Daoy (cell line): ENCODE measurements around the gene CCDC8. TPM values are rescaled to one million over a fixed set of nuclear protein-coding genes. Genes with fewer than 3 reads are reported as not detected.
"Not testable (repeated sequence)": the region's sequence is repeated elsewhere in the genome, so short reads cannot be mapped to it uniquely, and the experiment has no call there.

ENCODE experiments used
- DNase-seq: peaks from one replicate; pipeline ENCODE4 v3.0.0-alpha.2; 2015; ENCODE audit warnings: low read depth
- total RNA-seq: library from RNA; depleted of rRNA; stranded (reverse); fragments of >200 nt; shearing (Covaris generic); gene quantifications from 2 replicates; pipeline ENCODE4 v1.2.3, GENCODE V29; 2014

Gene CCDC8
- total RNA-seq, 1 experiment from 2014 or later: 9.2 TPM

DNA sequence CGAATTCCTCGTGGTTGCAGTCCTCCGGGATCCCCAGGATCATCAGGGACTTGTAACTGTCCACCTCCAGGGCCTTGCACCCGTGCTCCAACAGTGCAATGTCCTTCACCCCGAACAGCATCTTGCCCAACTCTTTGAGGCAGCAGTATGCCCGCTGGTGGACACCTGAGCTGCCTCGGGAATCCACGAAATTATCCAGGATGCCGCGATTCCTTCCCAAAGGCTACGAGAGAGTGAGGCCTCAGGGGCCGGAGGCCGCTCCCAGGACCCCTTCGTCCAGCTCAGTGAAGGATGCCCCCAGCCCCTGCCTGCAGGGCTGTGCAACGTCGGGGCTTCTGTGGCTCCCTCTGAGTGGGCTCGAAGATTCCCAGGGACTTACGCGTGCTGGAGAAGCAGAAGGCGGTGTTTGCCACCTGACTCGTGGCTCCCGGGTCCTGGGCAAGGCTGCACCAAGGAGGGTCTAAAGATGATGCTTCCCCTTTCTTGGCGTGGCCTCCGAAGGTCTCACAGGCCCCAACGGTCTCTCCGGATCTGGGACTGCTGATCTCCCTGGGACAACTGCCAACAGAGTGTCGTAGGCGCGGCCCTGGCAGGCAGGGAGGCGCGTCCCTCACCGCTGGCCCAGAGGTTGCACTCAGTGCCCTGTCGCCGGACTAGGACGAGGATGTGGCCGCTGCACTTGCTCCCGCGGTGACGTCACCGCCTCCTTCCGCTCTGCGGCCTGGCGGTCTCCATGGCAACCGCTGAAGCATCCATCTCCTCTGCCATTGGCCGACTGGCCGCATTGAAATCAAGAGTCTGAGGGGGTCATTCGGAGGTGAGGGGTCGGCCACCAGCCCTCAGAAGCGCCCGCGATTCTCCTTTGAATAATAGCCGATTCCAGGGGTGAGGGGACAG lies 15.1 kb upstream of the CCDC8 start, which contains the start of gene PNMA8C:
Gene PNMA8C (minus strand): TSS at position 698 of the 897 bp plus-strand sequence. CDS start 577 bp downstream, at position 121.
- DNase-seq: peak; percentile 76

DNA sequence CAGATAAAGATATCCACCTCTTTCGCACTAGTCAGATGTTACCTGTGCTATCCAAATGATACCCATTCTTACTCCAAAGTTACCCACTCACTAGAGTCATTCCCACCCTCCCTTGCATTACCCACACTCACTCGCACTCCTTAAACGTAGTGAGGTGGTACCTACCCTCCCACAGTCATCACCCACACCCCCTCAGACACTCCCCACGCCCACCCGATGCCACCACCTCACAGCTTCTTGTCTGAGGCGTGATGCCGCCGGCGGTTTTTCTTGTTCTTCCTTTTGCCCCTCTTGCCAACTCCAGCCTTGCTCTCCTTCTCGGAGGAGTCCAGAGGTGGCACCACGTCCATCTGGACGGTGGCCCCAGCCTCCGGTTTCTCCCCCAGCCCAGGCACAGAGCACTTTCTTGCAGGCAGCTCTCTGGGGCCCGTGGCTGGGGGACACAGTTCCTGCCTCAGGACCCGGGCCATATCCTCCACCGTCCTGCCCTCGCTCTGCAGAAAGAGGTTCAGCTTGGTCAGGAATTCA lies 14.2 kb upstream of the CCDC8 start:
- no peak for DNase-seq

DNA sequence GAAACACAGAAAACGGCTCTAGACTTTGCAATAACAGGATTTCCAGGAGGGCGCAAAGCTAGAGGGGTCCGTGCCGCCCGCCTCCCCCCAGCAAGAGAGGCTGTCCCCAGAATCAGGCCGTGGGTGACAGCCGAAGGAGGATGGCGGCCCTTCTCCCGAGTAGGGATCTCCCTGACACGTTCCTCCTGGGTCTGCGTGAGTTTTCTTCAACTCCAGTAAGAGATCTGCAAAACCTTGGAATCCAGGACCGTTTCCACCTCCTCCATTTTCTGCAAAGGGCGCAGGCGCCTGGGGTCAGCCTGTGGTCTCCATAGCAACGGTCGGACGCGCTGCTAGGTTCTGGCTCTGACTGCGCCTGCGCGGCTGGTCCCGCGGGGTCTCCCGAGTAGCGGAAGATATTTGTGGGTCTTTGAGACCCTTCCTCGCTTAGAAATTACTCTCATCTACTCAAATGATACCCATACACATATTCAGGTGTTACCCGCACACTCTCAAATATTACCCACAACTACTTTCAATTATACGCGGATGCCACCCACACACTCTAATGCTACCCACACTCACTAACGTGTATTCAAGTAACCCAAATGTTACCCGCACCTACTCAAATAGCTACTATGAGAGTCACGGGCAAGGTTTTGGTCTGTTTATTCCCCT lies 13.3 kb upstream of the CCDC8 start:
- peak; percentile 77 for DNase-seq

DNA sequence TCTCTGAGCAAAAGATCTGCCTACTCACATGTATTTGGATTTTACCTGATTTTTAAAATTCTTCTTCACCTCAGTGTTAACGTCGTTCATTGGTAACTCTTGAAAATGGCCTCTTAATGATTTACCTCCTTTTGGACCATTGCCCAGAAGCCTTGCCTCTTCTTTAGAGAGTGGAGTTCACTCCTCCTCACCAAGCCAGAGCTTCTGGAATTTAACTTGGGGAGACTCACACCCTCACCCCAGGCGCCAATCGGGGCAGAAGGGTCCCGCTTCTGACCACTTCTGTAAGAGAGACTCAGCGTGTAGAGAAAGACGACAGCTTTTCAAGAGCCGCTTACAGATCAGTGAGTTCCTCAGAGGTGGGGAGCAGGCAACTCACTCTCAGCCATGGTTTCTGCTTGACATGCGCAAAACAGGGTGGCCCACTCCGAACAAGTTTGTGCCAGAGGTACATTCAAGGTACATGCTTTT lies 12.7 kb upstream of the CCDC8 start:
- DNase-seq: no peak

DNA sequence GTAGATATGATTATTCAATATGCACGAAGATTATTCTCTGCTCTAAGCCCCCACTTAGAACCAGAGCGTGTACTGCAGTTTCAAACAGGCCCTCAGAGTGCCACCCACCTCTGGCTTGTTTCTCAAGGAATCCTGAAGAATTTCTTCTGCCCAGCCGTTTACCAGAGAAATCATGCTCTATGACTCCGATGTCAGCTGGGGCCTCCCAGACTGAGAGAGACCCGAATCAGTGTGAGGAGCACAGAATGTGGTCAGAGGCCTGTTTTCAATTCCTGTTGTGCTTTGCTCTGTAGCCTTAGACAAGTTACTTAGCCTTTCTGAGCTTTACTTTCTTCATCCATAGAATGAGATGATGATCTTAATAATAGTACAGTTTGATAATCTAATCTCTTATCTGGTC lies 9.8 kb upstream of the CCDC8 start:
- no peak for DNase-seq

DNA sequence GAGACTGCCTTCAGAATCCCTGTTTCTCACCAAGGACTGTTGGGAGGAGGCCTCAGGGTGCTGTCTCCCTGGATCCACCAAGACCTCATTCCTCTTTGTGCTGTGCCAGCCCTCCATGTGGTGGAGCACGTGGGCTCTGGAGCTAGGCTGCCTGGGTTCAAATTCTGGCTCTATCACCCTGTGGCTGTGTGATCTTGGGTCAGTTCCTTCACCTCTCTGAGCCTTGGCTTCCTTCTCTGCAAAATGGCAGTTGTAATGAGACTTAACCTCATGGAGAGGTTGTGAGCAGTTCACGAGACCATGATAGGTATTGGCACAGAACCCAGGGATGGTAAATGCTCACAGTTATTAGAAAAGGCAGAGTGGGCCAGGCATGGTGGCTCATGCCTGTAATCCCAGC lies 9.0 kb upstream of the CCDC8 start:
- DNase-seq: no peak

DNA sequence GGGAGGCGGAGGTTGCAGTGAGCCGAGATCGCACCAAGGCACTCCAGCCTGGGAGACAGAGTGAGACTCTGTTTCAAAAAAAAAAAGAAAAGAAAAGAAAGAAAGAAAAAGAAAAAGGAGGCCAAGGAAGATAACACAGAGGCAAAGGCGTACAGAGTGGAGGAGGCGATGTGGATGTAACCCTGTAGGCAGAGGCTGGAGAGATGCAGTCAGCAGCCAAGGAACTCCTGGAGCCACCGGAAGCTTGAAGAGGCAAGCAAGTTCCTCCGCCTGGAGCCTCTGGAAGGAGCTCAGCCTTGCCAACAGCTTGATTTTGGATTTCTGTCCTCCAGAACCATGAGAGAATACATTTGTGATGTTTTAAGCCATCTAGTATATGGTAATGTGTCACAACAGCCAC lies 6.7 kb upstream of the CCDC8 start:
- DNase-seq: no peak

DNA sequence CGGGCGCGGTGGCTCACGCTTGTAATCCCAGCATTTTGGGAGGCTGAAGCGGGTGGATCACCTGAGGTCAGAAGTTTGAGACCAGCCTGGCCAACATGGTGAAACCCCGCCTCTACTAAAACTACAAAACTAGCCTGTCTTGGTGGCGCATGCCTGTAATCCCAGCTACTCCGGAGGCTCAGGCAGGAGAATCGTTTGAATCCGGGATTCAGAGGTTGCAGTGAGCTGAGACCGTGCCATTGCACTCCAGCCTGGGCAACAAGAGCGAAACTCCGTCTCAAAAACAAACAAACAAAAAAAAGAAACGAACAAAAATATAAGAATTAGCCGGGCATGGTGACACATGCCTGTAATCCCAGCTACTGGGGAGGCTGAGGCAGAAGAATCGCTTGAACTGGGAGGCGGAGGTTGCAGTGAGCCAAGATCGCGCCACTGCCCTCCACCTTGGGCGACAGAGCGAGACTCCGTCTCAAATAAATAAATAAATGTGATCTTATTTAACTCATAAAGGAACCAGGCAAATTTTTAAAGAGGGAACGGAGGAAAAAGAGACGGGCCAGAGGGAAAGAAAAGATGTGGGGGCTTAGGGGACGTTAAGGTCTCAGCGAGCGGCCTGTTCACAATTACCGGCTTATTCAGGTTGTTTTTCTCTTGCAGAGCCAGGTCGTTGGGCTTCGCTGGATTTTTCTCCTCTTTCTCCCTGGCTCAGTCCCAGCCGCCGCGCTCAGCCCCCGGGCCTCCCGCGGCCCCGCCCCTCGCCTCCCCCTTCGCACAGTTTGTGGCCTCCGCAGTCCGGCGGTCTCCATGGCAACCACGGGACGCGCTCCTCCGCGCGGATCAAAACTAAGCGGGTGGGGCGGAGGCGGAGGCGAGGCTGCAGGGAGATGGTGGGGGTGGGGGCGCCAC lies 2.7 kb upstream of the CCDC8 start:
- DNase-seq: peak; percentile 88

DNA sequence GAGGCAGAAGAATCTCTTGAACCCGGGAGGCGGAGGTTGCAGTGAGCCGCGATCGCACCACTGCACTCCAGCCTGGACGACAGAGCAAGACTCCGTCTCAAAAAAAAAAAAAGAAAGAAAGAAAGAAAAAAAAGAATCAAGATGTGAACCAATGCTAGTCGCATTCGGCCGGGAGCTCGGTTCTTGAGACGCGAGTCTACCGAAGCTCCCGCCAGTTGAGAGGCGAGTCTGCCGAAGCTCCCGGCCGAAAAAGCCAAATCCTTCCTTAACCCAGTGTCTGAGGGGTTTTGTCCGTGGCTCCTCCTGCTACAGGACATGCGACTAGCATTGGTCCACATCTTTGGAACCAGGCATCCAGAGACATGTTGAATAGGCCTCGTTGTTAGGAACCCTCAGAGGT lies 1.5 kb upstream of the CCDC8 start:
- not testable (repeated sequence) for DNase-seq

DNA sequence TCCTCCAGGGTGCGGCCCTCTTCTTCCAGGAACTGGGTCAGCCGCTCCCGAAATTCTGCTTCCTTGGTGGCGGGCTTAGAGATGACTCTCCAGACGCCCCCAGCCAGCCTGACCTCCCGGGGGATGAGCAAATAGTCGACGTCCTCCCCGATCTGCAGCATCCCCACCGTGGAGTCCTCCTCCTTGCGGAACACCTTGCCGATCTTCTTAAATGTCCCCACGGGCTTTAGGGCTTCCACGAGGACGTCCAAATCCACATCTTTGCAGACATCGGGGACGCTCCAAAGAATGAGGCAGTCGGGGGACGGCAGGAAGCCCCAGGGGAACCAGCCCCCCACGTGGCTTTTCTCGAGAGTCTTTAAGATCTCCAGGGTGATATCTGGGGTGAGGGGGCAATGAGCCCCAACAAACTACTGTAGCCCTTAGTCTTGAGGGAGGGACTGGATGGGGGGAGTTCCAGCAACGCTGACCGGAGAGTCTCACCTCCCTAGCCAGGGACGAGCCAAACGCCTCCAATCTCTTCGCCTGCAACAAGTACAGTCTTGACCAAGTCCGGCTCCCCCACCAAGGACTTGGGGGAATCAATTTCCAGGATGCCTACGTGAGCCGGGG lies 608 bp downstream of the CCDC8 start:
- no peak for DNase-seq

DNA sequence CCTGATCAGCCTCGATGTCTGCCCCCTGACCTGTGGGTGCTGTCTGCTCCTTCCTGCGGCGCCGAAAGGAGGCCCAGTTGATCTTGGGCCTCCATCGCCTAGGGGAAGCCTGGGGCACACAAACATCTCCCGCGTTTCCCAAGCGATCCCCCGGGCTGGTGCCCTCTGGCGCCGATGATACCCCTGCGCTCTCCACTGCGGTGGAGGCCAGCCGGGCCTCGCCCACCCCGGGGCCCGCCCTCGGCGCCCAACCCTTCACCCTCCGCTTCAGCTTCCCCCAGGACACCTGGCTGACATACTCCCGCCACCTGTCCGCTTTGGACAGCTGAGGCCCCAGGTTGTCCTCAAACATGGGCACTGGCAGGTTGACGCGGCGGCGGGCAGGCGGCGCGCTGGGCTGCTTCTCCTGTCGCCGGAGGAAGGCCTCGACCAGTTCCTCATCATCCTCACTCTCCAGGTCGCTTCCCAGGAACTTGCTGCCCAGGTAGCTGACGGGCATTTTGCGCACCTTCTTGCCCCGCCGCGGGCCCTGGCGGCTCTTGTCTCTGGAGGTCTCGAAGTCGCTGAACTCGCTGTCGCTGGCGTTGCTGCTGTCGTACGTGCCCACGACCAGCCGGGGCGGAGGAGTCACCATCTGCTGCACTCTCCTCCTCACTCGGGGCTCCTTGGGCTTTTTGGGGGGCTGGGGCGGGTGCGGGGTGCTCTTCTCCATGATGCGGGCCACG lies 1.3 kb downstream of the CCDC8 start:
- DNase-seq: no peak

DNA sequence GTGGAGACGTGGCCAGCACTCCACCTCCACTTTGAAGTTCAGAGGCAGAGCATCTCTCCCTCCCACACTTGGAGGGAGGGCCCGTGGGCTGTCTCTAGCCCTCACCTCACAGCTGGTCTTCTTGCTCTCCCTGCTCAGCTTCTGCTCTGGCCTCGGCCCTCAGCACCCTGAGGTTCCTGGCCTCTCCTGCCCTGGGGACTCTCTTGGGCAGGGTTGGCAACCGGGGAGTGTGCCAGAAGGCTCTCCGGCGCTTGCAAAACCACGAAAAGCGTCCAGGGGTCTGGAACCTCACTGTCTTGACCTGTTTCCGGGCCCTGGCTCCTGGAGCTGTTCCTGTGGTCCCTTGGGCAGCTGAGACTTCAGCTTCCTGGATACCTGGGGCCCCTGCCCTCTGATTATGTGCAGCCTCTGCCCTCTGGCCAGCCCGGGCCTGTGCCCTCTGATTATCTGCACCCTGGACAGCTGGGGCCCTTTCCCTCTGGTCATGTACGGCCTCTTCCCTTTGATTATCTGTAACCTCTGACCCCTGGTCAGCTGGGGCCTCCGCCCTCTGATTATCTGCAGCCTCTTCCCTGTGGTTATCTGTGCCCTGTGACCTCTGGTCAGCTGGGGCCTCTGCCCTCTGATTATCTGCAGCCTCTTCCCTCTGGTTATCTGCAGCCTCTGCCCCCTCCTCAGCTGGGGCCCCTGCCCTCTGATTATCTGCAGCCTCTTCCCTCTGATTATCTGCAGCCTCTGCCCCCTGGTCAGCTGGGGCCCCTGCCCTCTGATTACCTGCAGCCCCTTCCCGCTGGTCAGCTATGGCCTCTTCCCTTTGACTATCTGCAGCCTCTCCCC lies 2.1 kb downstream of the CCDC8 start:
- DNase-seq: no peak

DNA sequence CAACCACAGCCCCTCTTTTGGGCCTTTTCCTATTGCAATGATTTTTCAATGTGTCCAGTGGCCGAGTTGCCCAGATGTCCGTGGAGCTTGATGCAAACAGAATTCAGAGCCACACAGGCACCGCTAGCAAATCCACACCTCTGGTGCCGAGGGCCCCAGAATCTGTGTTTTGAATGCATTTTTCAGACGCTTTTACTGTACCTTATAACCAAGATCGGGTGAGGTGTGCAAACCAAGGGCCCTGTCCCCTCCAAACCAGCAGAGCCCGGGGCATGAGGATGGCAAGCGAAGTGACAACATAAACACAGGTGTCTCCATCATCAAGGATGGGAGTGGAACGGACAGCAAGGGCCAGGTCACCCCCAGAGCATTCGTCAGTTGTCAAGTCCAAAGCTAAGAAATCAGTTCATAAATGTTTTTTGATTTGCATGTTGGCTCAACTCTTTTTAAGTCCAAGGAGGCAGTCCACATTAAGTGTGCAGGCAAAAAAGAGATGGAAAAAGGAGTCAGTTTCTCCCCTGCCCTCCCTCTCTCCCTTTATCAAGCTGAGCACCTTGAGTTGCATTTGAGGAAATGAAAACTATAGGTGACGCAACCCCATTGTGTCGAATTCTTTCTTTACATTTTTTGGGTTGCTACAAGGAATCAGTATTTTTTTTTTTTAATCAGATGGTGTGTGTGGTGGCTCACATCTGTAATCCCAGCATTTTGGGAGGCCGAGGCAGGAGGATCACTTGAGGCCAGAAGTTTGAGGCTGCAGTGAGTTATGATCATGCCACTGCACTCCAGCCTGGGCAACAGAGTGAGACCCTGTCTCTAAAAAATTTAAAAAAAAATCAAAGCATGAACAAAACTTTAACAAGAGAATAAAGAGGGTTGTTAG lies 2.9 kb downstream of the CCDC8 start:
- no peak for DNase-seq

DNA sequence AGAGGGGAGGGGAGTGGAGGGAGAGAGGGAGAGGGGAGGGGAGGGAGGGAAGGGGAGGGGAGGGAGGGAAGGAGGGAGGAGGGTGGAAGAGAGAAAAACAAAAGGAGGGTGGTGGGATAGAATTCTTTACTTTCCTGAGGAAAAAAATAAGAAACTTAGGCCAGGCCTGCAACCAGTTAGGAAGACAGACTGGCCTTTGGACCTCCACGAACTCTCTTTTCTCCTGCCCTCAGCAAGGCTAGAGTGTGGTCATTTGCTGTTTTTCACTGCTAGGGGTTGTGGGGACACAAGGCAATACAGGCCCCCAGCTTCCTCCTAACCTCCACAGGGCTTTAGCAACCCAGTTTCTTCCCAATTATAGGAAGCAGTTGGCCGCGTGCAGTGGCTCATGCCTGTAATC lies 4.2 kb downstream of the CCDC8 start:
- DNase-seq: no peak

DNA sequence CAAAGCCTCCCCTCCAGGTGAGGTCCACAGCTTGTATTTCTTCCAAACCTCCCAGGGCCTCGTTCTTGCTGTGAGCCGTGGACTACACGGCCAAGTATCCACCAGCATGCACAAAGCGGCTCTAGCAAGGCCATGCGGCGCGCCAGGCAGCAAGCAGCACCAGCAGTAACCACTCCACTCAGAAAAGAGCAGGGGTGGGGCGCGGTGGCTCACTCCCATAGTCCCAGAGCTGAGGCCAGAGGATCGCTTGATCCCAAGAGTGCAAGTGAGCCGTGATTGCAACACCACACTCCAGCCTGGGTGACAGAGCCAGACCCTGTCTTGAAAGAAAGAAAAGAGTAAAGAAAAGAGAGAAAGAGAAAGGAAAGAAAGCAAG lies 4.7 kb downstream of the CCDC8 start:
- DNase-seq: no peak

DNA sequence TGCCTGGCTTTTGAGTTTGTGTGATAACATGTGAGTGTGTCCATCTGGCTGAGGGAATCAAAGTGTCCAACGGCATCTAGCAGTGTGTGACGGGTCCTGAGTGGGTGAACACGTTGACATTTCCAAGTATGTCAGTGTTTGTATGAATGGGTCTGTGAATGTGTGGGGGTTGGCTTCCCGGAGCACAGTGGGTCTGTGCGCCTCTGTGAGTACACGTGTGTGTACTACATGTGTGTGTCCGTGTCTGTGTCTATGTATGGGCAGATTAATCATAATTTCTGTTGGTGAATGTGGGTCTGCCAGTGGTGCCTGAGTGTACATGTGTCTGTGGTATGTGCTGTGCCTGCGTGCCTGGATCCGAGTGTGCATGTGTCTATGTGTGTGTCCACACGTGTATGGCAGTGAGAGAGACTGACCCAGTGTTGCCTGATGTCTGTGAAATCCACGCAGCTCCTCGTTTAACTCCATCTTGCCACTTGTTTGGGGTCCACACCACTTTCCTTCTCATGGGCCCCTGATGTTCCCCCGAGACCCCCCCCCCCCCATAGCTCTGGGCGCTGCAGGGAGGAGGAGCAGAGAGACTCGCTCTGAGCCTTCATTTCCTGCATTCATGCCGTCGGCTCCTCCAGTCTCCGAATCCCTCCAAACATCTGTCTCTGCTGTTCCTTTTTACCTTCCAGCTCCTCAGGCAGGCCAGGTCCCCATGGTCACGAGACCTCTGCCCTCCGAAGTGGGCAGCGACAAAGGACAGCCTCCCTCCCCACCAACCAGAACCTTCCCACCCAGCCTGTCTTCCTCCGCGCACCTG lies 5.3 kb downstream of the CCDC8 start:
- no peak for DNase-seq

DNA sequence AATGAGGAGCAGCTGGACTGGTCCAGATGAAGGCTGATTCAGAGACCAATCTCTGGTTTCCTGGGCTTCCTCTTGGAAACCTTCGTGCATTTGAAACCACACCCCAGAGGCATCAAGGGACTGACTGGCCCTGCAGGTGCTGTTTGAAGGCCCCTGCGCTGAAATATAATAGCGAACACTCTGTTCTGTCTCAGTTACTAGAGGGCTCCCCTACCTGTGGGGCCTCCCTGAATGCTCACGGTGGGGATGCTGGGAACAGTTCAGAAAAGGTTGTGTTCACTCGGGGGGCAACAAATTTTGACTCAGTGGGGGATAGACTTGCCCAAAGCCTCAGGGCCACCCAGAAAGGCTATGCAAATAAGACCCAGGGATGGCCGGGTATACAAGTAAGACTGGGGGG lies 6.4 kb downstream of the CCDC8 start:
- no peak for DNase-seq
